Liver (tissue), 3 donors: ENCODE data around the gene GNG2.

ENCODE experiments used
- ATF3 ChIP-seq: IDR thresholded peaks from 2 replicates; pipeline ENCODE4 v1.6.1; 2016; ENCODE audit warnings: antibody characterized with exemption
- CTCF ChIP-seq: fragments of 150-350 bp; IDR thresholded peaks from 2 replicates; pipeline ENCODE4 v1.5.1; 2017; ENCODE audit warnings: improper control_type of control experiment, low read depth, low read length; ENCODE audit not compliant: missing input control
- FOXA1 ChIP-seq: IDR thresholded peaks from 2 replicates; pipeline ENCODE4 v1.6.1; 2016; ENCODE audit warnings: antibody characterized with exemption
- GABPA ChIP-seq, 2 donors: IDR thresholded peaks in 1 of 2; conservative IDR thresholded peaks in 1 of 2; 2 replicates each; pipeline ENCODE4 v1.6.1; 2016; ENCODE audit warnings: antibody characterized with exemption in 2 of 2, mild to moderate bottlenecking in 1 of 2, moderate library complexity in 1 of 2
- JUND ChIP-seq, 2 donors: IDR thresholded peaks; 2 replicates each; pipeline ENCODE4 v1.6.1; 2016; ENCODE audit warnings: antibody characterized with exemption in 2 of 2
- MAX ChIP-seq: IDR thresholded peaks from 2 replicates; pipeline ENCODE4 v1.6.1; 2016; ENCODE audit warnings: antibody characterized with exemption
- RAD21 ChIP-seq, 2 donors: IDR thresholded peaks; 2 replicates each; pipeline ENCODE4 v1.6.1; 2016; ENCODE audit warnings: antibody characterized with exemption in 2 of 2, mild to moderate bottlenecking in 2 of 2
- REST ChIP-seq: IDR thresholded peaks from 2 replicates; pipeline ENCODE4 v1.6.1; 2016; ENCODE audit warnings: antibody characterized with exemption, mild to moderate bottlenecking
- RXRA ChIP-seq, 2 donors: IDR thresholded peaks; 2 replicates each; pipeline ENCODE4 v1.6.1; 2017 to 2018; ENCODE audit warnings: antibody characterized with exemption in 2 of 2, mild to moderate bottlenecking in 1 of 2
- TAF1 ChIP-seq: conservative IDR thresholded peaks from 2 replicates; pipeline ENCODE4 v1.6.1; 2016; ENCODE audit warnings: antibody characterized with exemption, mild to moderate bottlenecking
- YY1 ChIP-seq: IDR thresholded peaks from 2 replicates; pipeline ENCODE4 v1.6.1; 2016; ENCODE audit warnings: antibody characterized with exemption, mild to moderate bottlenecking
- donor health status: healthy.
- donor health status: healthy.

- no peak for TF ChIP-seq CTCF
- no peak for TF ChIP-seq YY1
- no peak for TF ChIP-seq RAD21 (IDR thresholded peaks at IDR 0.05)
- TF ChIP-seq TAF1: no peak
- no peak for TF ChIP-seq GABPA (IDR thresholded peaks at IDR 0.05 in 1 of 2, conservative IDR thresholded peaks at IDR 0.05 in 1 of 2)
- TF ChIP-seq REST: no peak
- TF ChIP-seq ATF3: no peak
- no peak for TF ChIP-seq JUND (IDR thresholded peaks at IDR 0.05)
- no peak for TF ChIP-seq MAX
- TF ChIP-seq FOXA1: no peak
- TF ChIP-seq RXRA (IDR thresholded peaks at IDR 0.05): no peak
These were observed 21.2 kb downstream of the GNG2 start for GRCh38 chr14:51881636-51882035.
